Gastrocnemius medialis (tissue), 4 donors: ENCODE results near the gene LARP4B. TPM values are rescaled to one million over a fixed set of nuclear protein-coding genes. Genes with fewer than 3 reads are reported as not detected.

Source experiments
- ATAC-seq, 2 donors: fragments of 150-250 bp; one replicate each; pipeline ENCODE4 v1.9.1; 2016
- DNase-seq, 2 donors: peaks; one replicate each; pipeline ENCODE4 v3.0.0-alpha.2; 2019
- H3K27ac ChIP-seq, 4 donors: fragments of 200-600 bp; sonication (generic); 1 replicate in 1 of 4; 2 replicates in 3 of 4; pipeline ENCODE4 v1.5.1; 2016 to 2018; ENCODE audit warnings: mild to moderate bottlenecking in 2 of 4, moderate library complexity in 1 of 4
- H3K27me3 ChIP-seq, 3 donors: fragments of 200-600 bp; sonication (generic) in 2 of 3; 1 replicate in 1 of 3; 2 replicates in 2 of 3; pipeline versions ENCODE4 v1.5.1 to v1.6.0; 2016 to 2019; ENCODE audit warnings: mild to moderate bottlenecking in 1 of 3, moderate library complexity in 1 of 3
- H3K36me3 ChIP-seq, 2 donors: fragments of 200-600 bp; sonication (generic) in 1 of 2; one replicate each; pipeline ENCODE4 v1.5.1; 2017 to 2018
- H3K4me1 ChIP-seq, 2 donors: fragments of 200-600 bp; sonication (generic) in 1 of 2; one replicate each; pipeline ENCODE4 v1.5.1; 2016 to 2017; ENCODE audit warnings: mild to moderate bottlenecking in 2 of 2
- H3K4me3 ChIP-seq, 4 donors: fragments of 200-600 bp; sonication (generic) in 3 of 4; 1 replicate in 1 of 4; 2 replicates in 3 of 4; pipeline ENCODE4 v1.5.1; 2016 to 2019; ENCODE audit warnings: mild to moderate bottlenecking in 2 of 4
- H3K9me3 ChIP-seq, 3 donors: fragments of 200-600 bp; sonication (generic) in 2 of 3; 1 replicate in 1 of 3; 2 replicates in 2 of 3; pipeline ENCODE4 v1.5.1; 2016 to 2019
- CTCF ChIP-seq, 5 experiments: fragments of 450-650 bp in 3 of 5; fragments of 200-600 bp in 2 of 5; sonication (generic) in 2 of 5; IDR thresholded peaks in 4 of 5; conservative IDR thresholded peaks in 1 of 5; 1 replicate in 4 of 5; 2 replicates in 1 of 5; pipeline ENCODE4 v1.5.1; 2016 to 2019; ENCODE audit warnings: antibody characterized with exemption in 5 of 5, mild to moderate bottlenecking in 3 of 5, moderate library complexity in 3 of 5
- POLR2A ChIP-seq, 2 donors: fragments of 450-650 bp; IDR thresholded peaks; one replicate each; pipeline ENCODE4 v1.6.1; 2017; ENCODE audit warnings: antibody characterized with exemption in 2 of 2, mild to moderate bottlenecking in 2 of 2, moderate library complexity in 2 of 2
- in situ Hi-C, 4 donors: fragments of 200-750 bp; cut with MboI; loops; one replicate each; pipeline versions ENCODE4 v1.15.0 to v1.8.0; 2017; ENCODE audit warnings: low sequenced_read_pairs in 4 of 4
- intact Hi-C: fragments of 100-400 bp; cut with DNase I; formaldehyde crosslinking; loops from one replicate; pipeline ENCODE4 v1.15.1; 2023; ENCODE audit warnings: low total_unique reads
- total RNA-seq, 4 donors: library from RNA; depleted of rRNA; stranded (reverse); fragments of >200 nt; gene quantifications; one replicate each; pipeline versions ENCODE4 v1.1.0 to v1.2.3, GENCODE V29; 2016

Gene LARP4B
- total RNA-seq, 4 donors from 2014 or later = 29.7 to 45.6 (median 40.0) TPM

GRCh38 chr10:805620-806305 is 125.7 kb downstream of the LARP4B start:
- H3K27me3 ChIP-seq = no peaks in the 10 kb centered on the region
- H3K36me3 ChIP-seq = peaks cover 0 to 33% of the 10 kb centered on the region in 2 donors
- TF ChIP-seq POLR2A (IDR thresholded peaks at IDR 0.05) = no peak
- TF ChIP-seq CTCF (IDR thresholded peaks at IDR 0.05 in 4 of 5, conservative IDR thresholded peaks at IDR 0.05 in 1 of 5) = no peak
- no peaks in the 10 kb centered on the region for H3K9me3 ChIP-seq
- no peak overlapping the region for H3K27ac ChIP-seq
- intact Hi-C loops = no loop called here
- no peak for DNase-seq
- in situ Hi-C loops = no loop called here
- peaks cover 0 to 6% of the 10 kb centered on the region in 2 donors for H3K4me1 ChIP-seq
- ATAC-seq = no peak
- H3K4me3 ChIP-seq = no peak overlapping the region

- Histone ChIP-seq H3K36me3 (peaks cover 0 to 32% of the 10 kb centered on the region in 2 donors), H3K9me3 (no peaks in the 10 kb centered on the region), H3K27me3 (no peaks in the 10 kb centered on the region), H3K27ac (no peak overlapping the region), H3K4me1 (peaks cover 0 to 6% of the 10 kb centered on the region in 2 donors), H3K4me3 (no peak overlapping the region)
- in situ Hi-C loops (no loop called here), intact Hi-C loops (no loop called here)
- ATAC-seq (no peak), DNase-seq (no peak)
- TF ChIP-seq POLR2A (IDR thresholded peaks at IDR 0.05) = no peak
- no peak for TF ChIP-seq CTCF (IDR thresholded peaks at IDR 0.05 in 4 of 5, conservative IDR thresholded peaks at IDR 0.05 in 1 of 5)
These were observed 126.5 kb downstream of the LARP4B start for GRCh38 chr10:804787-805619.

- no peak for TF ChIP-seq POLR2A (IDR thresholded peaks at IDR 0.05)
- TF ChIP-seq CTCF (IDR thresholded peaks at IDR 0.05 in 4 of 5, conservative IDR thresholded peaks at IDR 0.05 in 1 of 5) = no peak
- ATAC-seq (no peak), DNase-seq (no peak)
- Histone ChIP-seq H3K4me3 (no peak overlapping the region), H3K4me1 (peaks cover 0 to 6% of the 10 kb centered on the region in 2 donors), H3K27ac (no peak overlapping the region), H3K9me3 (no peaks in the 10 kb centered on the region), H3K27me3 (no peaks in the 10 kb centered on the region), H3K36me3 (peaks cover 0 to 25% of the 10 kb centered on the region in 2 donors)
- intact Hi-C loops = no loop called here
- in situ Hi-C loops = no loop called here
These were observed 127.2 kb downstream of the LARP4B start for GRCh38 chr10:804191-804781.

- ATAC-seq = no peak
- H3K36me3 ChIP-seq = peaks cover 0 to 17% of the 10 kb centered on the region in 2 donors
- no peak overlapping the region for H3K27ac ChIP-seq
- peaks cover 0 to 6% of the 10 kb centered on the region in 2 donors for H3K4me1 ChIP-seq
- in situ Hi-C loops (no loop called here), intact Hi-C loops (no loop called here)
- H3K4me3 ChIP-seq = no peak overlapping the region
- TF ChIP-seq CTCF (IDR thresholded peaks at IDR 0.05 in 4 of 5, conservative IDR thresholded peaks at IDR 0.05 in 1 of 5) = no peak
- TF ChIP-seq POLR2A (IDR thresholded peaks at IDR 0.05) = no peak
- DNase-seq = peak in 1 of 2 donors; percentile 10
- no peaks in the 10 kb centered on the region for H3K9me3 ChIP-seq
- H3K27me3 ChIP-seq = no peaks in the 10 kb centered on the region
These were observed 128.3 kb downstream of the LARP4B start for GRCh38 chr10:803041-803741.
